ENCODE measurements around the gene TRPC4AP.

TRPC4AP gene

DNA sequence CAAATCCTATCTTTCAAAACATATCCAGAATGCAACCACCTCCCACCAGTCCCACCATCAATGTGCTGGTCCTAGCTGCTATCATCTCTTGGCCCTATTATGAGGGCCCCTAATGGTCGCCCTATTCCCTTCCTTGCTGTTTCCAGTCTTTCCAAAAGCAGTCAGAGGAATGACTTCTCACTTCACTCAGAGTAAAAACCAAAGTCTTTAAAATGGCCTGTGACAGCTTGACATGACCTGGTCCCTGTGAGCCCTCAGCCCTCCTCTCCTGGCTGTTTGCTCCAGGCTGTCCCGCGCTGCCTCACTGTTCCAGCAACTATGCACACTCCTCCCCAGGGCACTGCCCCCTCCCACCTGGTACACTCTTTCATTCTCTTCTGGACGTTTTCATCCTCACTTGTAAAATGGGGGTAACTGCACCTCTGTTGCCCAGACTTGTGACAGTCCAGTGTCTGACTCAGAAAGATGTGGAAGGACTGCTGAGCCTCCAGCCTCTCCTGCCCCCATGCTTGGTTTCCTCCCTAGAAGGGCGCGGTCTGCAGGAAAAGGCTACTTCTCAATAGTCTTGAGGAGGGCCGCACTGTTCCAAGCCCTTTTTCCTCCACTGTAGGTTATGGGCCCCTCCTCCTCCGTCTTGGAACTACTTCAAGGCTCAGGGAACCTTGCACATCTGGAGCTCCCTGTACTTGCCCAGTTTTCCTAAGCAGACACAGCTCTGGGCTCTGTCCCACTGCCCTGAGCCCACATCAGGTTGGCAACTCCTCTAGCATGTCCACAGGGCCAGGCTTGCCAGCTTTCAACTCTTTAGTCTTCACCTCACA is 72.3 kb downstream of the TRPC4AP start:
- no peak for TF ChIP-seq POLR2AphosphoS5 (IDR thresholded peaks at IDR 0.05; ENCODE audit: low read depth, low read length)
- no peak for TF ChIP-seq FOXP2 (optimal IDR thresholded peaks at IDR 0.05; ENCODE audit: borderline replicate concordance, extremely low read depth, extremely low read length, insufficient read depth)
- no peak for TF ChIP-seq REST (IDR thresholded peaks at IDR 0.05; ENCODE audit: insufficient read depth in 1 of 2, low read depth in 2 of 2, low read length in 2 of 2)
- no peak for TF ChIP-seq SIN3A (IDR thresholded peaks at IDR 0.05; ENCODE audit: borderline replicate concordance, insufficient read depth, low read length)
- TF ChIP-seq TAF1 (IDR thresholded peaks at IDR 0.05; ENCODE audit: borderline replicate concordance, insufficient read depth, low read length) = no peak

- TF ChIP-seq TAF1 (IDR thresholded peaks at IDR 0.05; ENCODE audit: borderline replicate concordance, insufficient read depth, low read length) (no peak), REST (IDR thresholded peaks at IDR 0.05; ENCODE audit: insufficient read depth in 1 of 2, low read depth in 2 of 2, low read length in 2 of 2) (no peak), SIN3A (IDR thresholded peaks at IDR 0.05; ENCODE audit: borderline replicate concordance, insufficient read depth, low read length) (no peak), POLR2AphosphoS5 (IDR thresholded peaks at IDR 0.05; ENCODE audit: low read depth, low read length) (no peak), FOXP2 (optimal IDR thresholded peaks at IDR 0.05; ENCODE audit: borderline replicate concordance, extremely low read depth, extremely low read length, insufficient read depth) (no peak)
Observed at GRCh38 chr20:35018590-35019371, 73.8 kb downstream of the TRPC4AP start.

DNA sequence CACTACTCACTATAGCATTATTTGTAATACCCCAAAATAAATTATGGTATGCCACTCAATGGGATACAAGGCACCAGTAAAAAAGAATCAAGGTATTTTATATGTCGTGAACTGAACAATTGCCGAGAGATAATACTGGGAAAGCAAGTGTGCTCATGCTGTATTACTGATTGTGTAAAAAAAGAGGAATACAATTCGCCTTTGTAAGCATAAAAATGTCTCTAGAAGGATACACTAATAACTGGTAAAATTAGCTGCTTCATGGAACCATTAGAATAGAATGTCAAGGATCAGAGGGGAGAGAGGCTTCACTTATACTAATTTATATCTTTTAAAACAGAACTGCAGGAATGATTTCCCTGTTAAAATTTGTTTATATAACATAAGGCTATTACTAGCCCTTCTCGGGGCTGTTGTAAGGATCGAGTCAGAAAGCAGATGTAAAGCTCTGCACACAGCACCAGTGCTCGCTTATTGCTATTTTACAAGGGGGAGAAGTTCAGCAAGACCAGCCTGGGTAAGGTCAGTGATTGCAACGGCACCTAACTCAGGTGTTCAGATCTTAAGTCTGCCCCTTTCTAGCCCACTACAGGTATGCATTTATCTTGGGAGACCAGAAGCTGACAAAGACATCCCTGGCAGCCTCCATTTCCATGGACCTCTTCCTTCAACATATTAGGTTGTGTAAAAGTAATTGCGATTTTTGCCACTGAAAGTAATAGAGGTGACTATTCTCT is 75.3 kb downstream of the TRPC4AP start:
- TF ChIP-seq POLR2AphosphoS5 (IDR thresholded peaks at IDR 0.05; ENCODE audit: low read depth, low read length) (no peak), SIN3A (IDR thresholded peaks at IDR 0.05; ENCODE audit: borderline replicate concordance, insufficient read depth, low read length) (no peak), FOXP2 (optimal IDR thresholded peaks at IDR 0.05; ENCODE audit: borderline replicate concordance, extremely low read depth, extremely low read length, insufficient read depth) (no peak), REST (IDR thresholded peaks at IDR 0.05; ENCODE audit: insufficient read depth in 1 of 2, low read depth in 2 of 2, low read length in 2 of 2) (no peak), TAF1 (IDR thresholded peaks at IDR 0.05; ENCODE audit: borderline replicate concordance, insufficient read depth, low read length) (no peak)

DNA sequence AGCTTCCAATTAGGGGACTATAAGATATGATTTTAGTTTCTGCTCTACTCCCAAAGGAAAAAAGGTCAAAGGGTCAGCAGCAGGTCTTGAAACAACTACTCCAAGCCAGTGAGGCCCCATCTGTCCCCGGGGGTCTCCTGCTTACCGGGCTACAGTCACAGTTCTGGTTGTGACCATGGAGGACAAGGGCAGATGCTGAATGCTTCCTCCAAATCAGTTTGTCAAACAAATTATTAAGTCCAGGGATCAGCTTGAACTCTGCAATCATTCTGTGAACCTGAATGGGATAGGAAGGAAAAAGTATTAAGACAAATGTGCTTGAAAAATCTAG is 76.8 kb downstream of the TRPC4AP start:
- TF ChIP-seq TAF1 (IDR thresholded peaks at IDR 0.05; ENCODE audit: borderline replicate concordance, insufficient read depth, low read length) (no peak), POLR2AphosphoS5 (IDR thresholded peaks at IDR 0.05; ENCODE audit: low read depth, low read length) (no peak), SIN3A (IDR thresholded peaks at IDR 0.05; ENCODE audit: borderline replicate concordance, insufficient read depth, low read length) (no peak), REST (IDR thresholded peaks at IDR 0.05; ENCODE audit: insufficient read depth in 1 of 2, low read depth in 2 of 2, low read length in 2 of 2) (no peak), FOXP2 (optimal IDR thresholded peaks at IDR 0.05; ENCODE audit: borderline replicate concordance, extremely low read depth, extremely low read length, insufficient read depth) (no peak)

All from PFSK-1 (cell line).